ENCODE measurements around the gene IFTAP.

The IFTAP gene

GRCh38 chr11:36598051-36598450 lies 3.7 kb downstream of the IFTAP start, which contains the start of gene RAG2:
TSS of gene RAG2 (minus strand) at chr11:36598236. CDS start at chr11:36594168, 4,068 bp downstream.
- no peak for DNase-seq (ENCODE audit: low spot score)

- DNase-seq (ENCODE audit: low spot score) = no peak
Measured at GRCh38 chr11:36600180-36600579, 5.9 kb downstream of the IFTAP start.

- no peak for DNase-seq (ENCODE audit: low spot score)
Measured at GRCh38 chr11:36601155-36601554, 6.9 kb downstream of the IFTAP start.

- no peak for DNase-seq (ENCODE audit: low spot score)
Measured at GRCh38 chr11:36602135-36602534, 7.8 kb downstream of the IFTAP start.

- DNase-seq (ENCODE audit: low spot score) = no peak
Measured at GRCh38 chr11:36605221-36606216, 11.2 kb downstream of the IFTAP start.

GRCh38 chr11:36608491-36609199 lies 14.3 kb downstream of the IFTAP start:
- no peak for DNase-seq (ENCODE audit: low spot score)

GRCh38 chr11:36609383-36609782 lies 15.1 kb downstream of the IFTAP start:
- no peak for DNase-seq (ENCODE audit: low spot score)

GRCh38 chr11:36615826-36616225 lies 21.5 kb downstream of the IFTAP start:
- DNase-seq (ENCODE audit: low spot score) = no peak

- DNase-seq (ENCODE audit: low spot score) = no peak
Measured at GRCh38 chr11:36617543-36618362, 23.5 kb downstream of the IFTAP start.

- no peak for DNase-seq (ENCODE audit: low spot score)
Measured at GRCh38 chr11:36618363-36619047, 24.2 kb downstream of the IFTAP start.

- DNase-seq (ENCODE audit: low spot score) = no peak
Measured at GRCh38 chr11:36619502-36619901, 25.2 kb downstream of the IFTAP start.

GRCh38 chr11:36620246-36620645 lies 25.9 kb downstream of the IFTAP start:
- no peak for DNase-seq (ENCODE audit: low spot score)

- DNase-seq (ENCODE audit: low spot score) = no peak
Measured at GRCh38 chr11:36622431-36623136, 28.3 kb downstream of the IFTAP start.

GRCh38 chr11:36623494-36623893 lies 29.2 kb downstream of the IFTAP start:
- DNase-seq (ENCODE audit: low spot score) = no peak

- DNase-seq (ENCODE audit: low spot score) = no peak
Measured at GRCh38 chr11:36627006-36627405, 32.7 kb downstream of the IFTAP start.

- DNase-seq (ENCODE audit: low spot score) = no peak
Measured at GRCh38 chr11:36627471-36627870, 33.2 kb downstream of the IFTAP start.

- DNase-seq (ENCODE audit: low spot score) = no peak
Measured at GRCh38 chr11:36628141-36628540, 33.8 kb downstream of the IFTAP start.

GRCh38 chr11:36628765-36629244 lies 34.5 kb downstream of the IFTAP start:
- no peak for DNase-seq (ENCODE audit: low spot score)

- DNase-seq (ENCODE audit: low spot score) = no peak
Measured at GRCh38 chr11:36631774-36632173, 37.5 kb downstream of the IFTAP start.

GRCh38 chr11:36635066-36635862 lies 41.0 kb downstream of the IFTAP start:
- DNase-seq (ENCODE audit: low spot score) = no peak
